Liver (tissue), 3 donors: ENCODE results near the gene THOP1.

Experiments used
- GABPA ChIP-seq, 2 donors: IDR thresholded peaks in 1 of 2; conservative IDR thresholded peaks in 1 of 2; 2 replicates each; pipeline ENCODE4 v1.6.1; 2016; ENCODE audit warnings: antibody characterized with exemption in 2 of 2, mild to moderate bottlenecking in 1 of 2, moderate library complexity in 1 of 2
- TF ChIP-seq, protein P1 (sequence below): fragments of 150-350 bp; IDR thresholded peaks from 2 replicates; pipeline ENCODE4 v1.5.1; 2017; ENCODE audit warnings: improper control_type of control experiment, low read depth, low read length; ENCODE audit not compliant: missing input control
- donor health status: healthy.
- donor health status: healthy.

DNA sequence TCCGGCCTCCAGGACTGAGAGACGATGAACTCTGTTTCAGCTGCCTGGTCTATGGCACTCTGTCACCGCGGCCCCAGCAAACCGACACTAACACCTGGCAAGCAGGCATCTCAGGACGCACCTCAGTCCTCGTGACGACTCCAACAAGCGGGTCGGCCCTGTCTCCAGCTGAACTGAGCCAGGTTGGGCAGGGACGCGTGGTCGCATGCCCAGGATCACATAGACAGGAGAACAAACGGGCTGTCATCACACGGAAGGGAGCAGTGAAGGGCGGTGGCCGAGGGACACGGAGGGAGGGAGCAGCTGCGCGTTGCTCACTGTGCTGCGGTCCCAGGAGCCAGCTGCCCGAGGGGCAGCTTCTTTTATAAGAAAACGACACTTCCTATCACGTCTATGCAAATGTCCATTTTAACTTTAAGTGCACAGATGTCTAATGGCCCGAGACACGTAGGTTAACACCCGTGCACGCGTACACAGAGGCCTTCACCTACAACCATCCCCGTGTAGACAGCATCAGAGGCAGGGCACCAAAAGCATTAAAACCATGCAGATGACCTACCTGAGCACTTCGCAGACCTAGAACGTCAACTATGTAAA is 11.1 kb upstream of the THOP1 start:
- no peak for TF ChIP-seq GABPA (IDR thresholded peaks at IDR 0.05 in 1 of 2, conservative IDR thresholded peaks at IDR 0.05 in 1 of 2)
- TF ChIP-seq, protein P1, sequence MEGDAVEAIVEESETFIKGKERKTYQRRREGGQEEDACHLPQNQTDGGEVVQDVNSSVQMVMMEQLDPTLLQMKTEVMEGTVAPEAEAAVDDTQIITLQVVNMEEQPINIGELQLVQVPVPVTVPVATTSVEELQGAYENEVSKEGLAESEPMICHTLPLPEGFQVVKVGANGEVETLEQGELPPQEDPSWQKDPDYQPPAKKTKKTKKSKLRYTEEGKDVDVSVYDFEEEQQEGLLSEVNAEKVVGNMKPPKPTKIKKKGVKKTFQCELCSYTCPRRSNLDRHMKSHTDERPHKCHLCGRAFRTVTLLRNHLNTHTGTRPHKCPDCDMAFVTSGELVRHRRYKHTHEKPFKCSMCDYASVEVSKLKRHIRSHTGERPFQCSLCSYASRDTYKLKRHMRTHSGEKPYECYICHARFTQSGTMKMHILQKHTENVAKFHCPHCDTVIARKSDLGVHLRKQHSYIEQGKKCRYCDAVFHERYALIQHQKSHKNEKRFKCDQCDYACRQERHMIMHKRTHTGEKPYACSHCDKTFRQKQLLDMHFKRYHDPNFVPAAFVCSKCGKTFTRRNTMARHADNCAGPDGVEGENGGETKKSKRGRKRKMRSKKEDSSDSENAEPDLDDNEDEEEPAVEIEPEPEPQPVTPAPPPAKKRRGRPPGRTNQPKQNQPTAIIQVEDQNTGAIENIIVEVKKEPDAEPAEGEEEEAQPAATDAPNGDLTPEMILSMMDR = no peak
